Testis (tissue), 2 donors: ENCODE data around the gene KDM4F.

ENCODE experiments used
- POLR2A ChIP-seq: fragments of 450-650 bp; IDR thresholded peaks from one replicate; pipeline ENCODE4 v1.6.1; 2017; ENCODE audit warnings: antibody characterized with exemption, mild to moderate bottlenecking, moderate library complexity
- TF ChIP-seq, protein P1 (sequence below), 3 experiments: fragments of 450-650 bp in 2 of 3; fragments of 200-600 bp in 1 of 3; sonication (generic) in 1 of 3; IDR thresholded peaks; one replicate each; pipeline ENCODE4 v1.5.1; 2016 to 2019; ENCODE audit warnings: antibody characterized with exemption in 3 of 3, mild to moderate bottlenecking in 2 of 3, moderate library complexity in 1 of 3

DNA sequence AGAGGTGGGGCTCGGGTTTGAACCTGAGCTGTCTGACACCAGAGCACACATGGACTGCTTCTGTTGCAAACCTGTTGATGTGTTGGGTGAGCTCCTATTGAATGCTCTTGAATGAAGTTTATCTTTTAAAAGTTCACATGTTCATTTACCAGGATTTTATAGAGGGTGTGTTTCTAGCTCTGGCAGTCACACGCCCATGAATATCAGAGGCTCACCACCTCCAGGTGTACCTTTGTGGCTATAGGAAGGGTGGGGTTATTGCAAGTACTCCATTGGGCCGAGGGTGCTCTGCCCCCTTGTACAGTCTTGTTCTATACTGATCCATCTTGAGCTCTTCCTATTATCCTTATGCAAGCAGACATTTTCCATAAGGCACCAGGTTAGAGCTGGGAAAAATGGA lies 49.6 kb downstream of the KDM4F start:
- no peak for TF ChIP-seq POLR2A
- TF ChIP-seq, protein P1, sequence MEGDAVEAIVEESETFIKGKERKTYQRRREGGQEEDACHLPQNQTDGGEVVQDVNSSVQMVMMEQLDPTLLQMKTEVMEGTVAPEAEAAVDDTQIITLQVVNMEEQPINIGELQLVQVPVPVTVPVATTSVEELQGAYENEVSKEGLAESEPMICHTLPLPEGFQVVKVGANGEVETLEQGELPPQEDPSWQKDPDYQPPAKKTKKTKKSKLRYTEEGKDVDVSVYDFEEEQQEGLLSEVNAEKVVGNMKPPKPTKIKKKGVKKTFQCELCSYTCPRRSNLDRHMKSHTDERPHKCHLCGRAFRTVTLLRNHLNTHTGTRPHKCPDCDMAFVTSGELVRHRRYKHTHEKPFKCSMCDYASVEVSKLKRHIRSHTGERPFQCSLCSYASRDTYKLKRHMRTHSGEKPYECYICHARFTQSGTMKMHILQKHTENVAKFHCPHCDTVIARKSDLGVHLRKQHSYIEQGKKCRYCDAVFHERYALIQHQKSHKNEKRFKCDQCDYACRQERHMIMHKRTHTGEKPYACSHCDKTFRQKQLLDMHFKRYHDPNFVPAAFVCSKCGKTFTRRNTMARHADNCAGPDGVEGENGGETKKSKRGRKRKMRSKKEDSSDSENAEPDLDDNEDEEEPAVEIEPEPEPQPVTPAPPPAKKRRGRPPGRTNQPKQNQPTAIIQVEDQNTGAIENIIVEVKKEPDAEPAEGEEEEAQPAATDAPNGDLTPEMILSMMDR (IDR thresholded peaks at IDR 0.05), result no peak
